H1 (cell line): Measurements from ENCODE around the gene SRGAP3. TPM values are rescaled to one million over a fixed set of nuclear protein-coding genes. Genes with fewer than 3 reads are reported as not detected.

Source experiments
- CTCF ChIP-seq, 3 experiments: IDR thresholded peaks; 1 replicate in 2 of 3; 2 replicates in 1 of 3; pipeline versions ENCODE4 v1.5.1 to v1.6.1; 2011; ENCODE audit warnings: low read length in 3 of 3, mild to moderate bottlenecking in 3 of 3, inconsistent platforms in 2 of 3, low read depth in 1 of 3, moderate library complexity in 1 of 3; ENCODE audit not compliant: insufficient read depth in 1 of 3; ENCODE audit errors: control extremely low read depth in 1 of 3
- JUN ChIP-seq: IDR thresholded peaks from 2 replicates; pipeline ENCODE4 v1.6.1; 2011; ENCODE audit warnings: low read depth, mild to moderate bottlenecking, improper control_type of control experiment, low read length
- POLR2A ChIP-seq, 2 experiments: IDR thresholded peaks; 1 replicate in 1 of 2; 2 replicates in 1 of 2; pipeline ENCODE4 v1.6.1; 2011; ENCODE audit warnings: low read depth in 2 of 2, low read length in 2 of 2, mild to moderate bottlenecking in 2 of 2; ENCODE audit errors: control extremely low read depth in 1 of 2
- SRF ChIP-seq: IDR thresholded peaks from 2 replicates; pipeline ENCODE4 v1.6.1; 2011; ENCODE audit warnings: mild to moderate bottlenecking, low read depth, low read length, moderate library complexity
- polyA plus RNA-seq, 7 experiments: library from polyadenylated mRNA; depleted of rRNA in 3 of 7; stranded (reverse) in 5 of 7; unstranded in 2 of 7; fragments of >200 nt in 5 of 7; fragments of 200-250 nt in 2 of 7; gene quantifications; 1 replicate in 5 of 7; 2 replicates in 1 of 7; 4 replicates in 1 of 7; pipeline versions ENCODE4 v1.2.1 to v1.2.3, GENCODE V29; 2011 to 2013; ENCODE audit warnings: missing spikeins in 2 of 7, mixed read lengths in 2 of 7
- total RNA-seq: library from RNA; stranded (reverse); fragmentation: NEBNext Ultra II Directional; extraction: Animal tissue kit (Norgen Biotek cat#: 25700); gene quantifications from 2 replicates; pipeline ENCODE4 v1.2.1, GENCODE V29; 2021

Gene SRGAP3
- total and polyA plus RNA-seq, 2 of the 8 experiments (the other 6 are each of a cell fraction or from before 2014, with no cell fraction given) = 5.8 to 11.4 TPM

GRCh38 chr3:9117220-9117619, 132.2 kb downstream of the SRGAP3 start (continued):
- TF ChIP-seq SRF = no peak
- TF ChIP-seq CTCF (IDR thresholded peaks at IDR 0.05; ENCODE audit: control extremely low read depth in 1 of 3, insufficient read depth in 1 of 3, low read depth in 1 of 3, low read length in 3 of 3) = no peak
- TF ChIP-seq JUN = no peak
- TF ChIP-seq POLR2A (IDR thresholded peaks at IDR 0.05; ENCODE audit: control extremely low read depth in 1 of 2, low read depth in 2 of 2, low read length in 2 of 2) = no peak
